GM19324 (cell line): ENCODE results near the gene CD3D.

Experiments
- ATAC-seq: cut with Tn5 transposase; IDR thresholded peaks from one replicate; pipeline ENCODE4 v1.9.1; 2021; ENCODE audit warnings: mild to moderate bottlenecking, moderate library complexity; ENCODE audit not compliant: unreplicated experiment, low FRiP score

CD3D gene

GRCh38 chr11:118342503-118343161 lies at the start of gene CD3D:
Gene CD3D (minus strand): TSS chr11:118342705. CDS start chr11:118342607, 98 bp downstream.
- ATAC-seq = no peak

GRCh38 chr11:118383657-118384056 lies 41.2 kb upstream of the CD3D start:
- no peak for ATAC-seq

GRCh38 chr11:118382954-118383353 lies 40.4 kb upstream of the CD3D start:
- ATAC-seq = no peak

- no peak for ATAC-seq
These were observed 38.1 kb upstream of the CD3D start for GRCh38 chr11:118380571-118380970.

GRCh38 chr11:118379497-118379896 lies 37.0 kb upstream of the CD3D start:
- no peak for ATAC-seq

GRCh38 chr11:118375978-118376377 lies 33.5 kb upstream of the CD3D start:
- ATAC-seq = no peak

- no peak for ATAC-seq
These were observed 32.2 kb upstream of the CD3D start for GRCh38 chr11:118374729-118375128.

GRCh38 chr11:118373871-118374270 lies 31.4 kb upstream of the CD3D start:
- no peak for ATAC-seq

GRCh38 chr11:118373263-118373662 lies 30.8 kb upstream of the CD3D start:
- ATAC-seq = no peak

GRCh38 chr11:118370774-118371173 lies 28.3 kb upstream of the CD3D start:
- no peak for ATAC-seq

- no peak for ATAC-seq
These were observed 23.8 kb upstream of the CD3D start for GRCh38 chr11:118366287-118366686.

- ATAC-seq = no peak
These were observed 22.6 kb upstream of the CD3D start for GRCh38 chr11:118364956-118365615.

GRCh38 chr11:118359295-118359958 lies 16.9 kb upstream of the CD3D start, which contains the start of gene UBE4A:
Gene UBE4A (plus strand): TSS chr11:118359600. CDS start chr11:118365081, 5,481 bp downstream.
- ATAC-seq = peak; percentile 91

GRCh38 chr11:118358071-118358470 lies 15.6 kb upstream of the CD3D start:
- ATAC-seq = no peak

- no peak for ATAC-seq
These were observed 10.7 kb upstream of the CD3D start for GRCh38 chr11:118353084-118353710.

- ATAC-seq = no peak
These were observed 7.0 kb upstream of the CD3D start for GRCh38 chr11:118349475-118349874.

GRCh38 chr11:118343981-118344515 lies 1.5 kb upstream of the CD3D start, which contains the start of gene CD3G:
Gene CD3G (plus strand): TSS chr11:118344344. CDS start chr11:118344424, 80 bp downstream.
- ATAC-seq = no peak

GRCh38 chr11:118343248-118343647 lies 743 bp upstream of the CD3D start:
- ATAC-seq = no peak

- ATAC-seq = no peak
These were observed 553 bp downstream of the CD3D start for GRCh38 chr11:118341815-118342489.

GRCh38 chr11:118341261-118341660 lies 1.2 kb downstream of the CD3D start:
- ATAC-seq = no peak
